DND-41 (cell line): ENCODE measurements around the gene RUFY3.
A peak's percentile ranks its signal among the peaks of the same experiment; 100 is the strongest.

Source experiments
- ATAC-seq: fragments of 200-7000 bp; cut with Tn5 transposase; 3 replicates; pipeline ENCODE4 v1.9.1; 2021; ENCODE audit warnings: low read depth; ENCODE audit not compliant: insufficient read depth
- DNase-seq: peaks from one replicate; pipeline ENCODE4 v3.0.0-alpha.2; 2020
- H2AFZ ChIP-seq: 2 replicates; pipeline ENCODE4 v1.6.0; 2012; ENCODE audit warnings: low read depth, low read length
- H3K27ac ChIP-seq: 2 replicates; pipeline ENCODE4 v1.5.1; 2012; ENCODE audit warnings: low read length, inconsistent platforms
- H3K27me3 ChIP-seq: fragments of 200-600 bp; sonication (generic); 2 replicates; pipeline ENCODE4 v1.6.0; 2012; ENCODE audit warnings: low read length, mild to moderate bottlenecking, inconsistent platforms; ENCODE audit not compliant: insufficient read depth, poor library complexity
- H3K36me3 ChIP-seq: 2 replicates; pipeline ENCODE4 v1.5.1; 2012; ENCODE audit warnings: low read length, inconsistent platforms; ENCODE audit not compliant: insufficient read depth
- H3K4me1 ChIP-seq: 2 replicates; pipeline ENCODE4 v1.5.1; 2012; ENCODE audit warnings: mild to moderate bottlenecking, low read length; ENCODE audit not compliant: insufficient read depth
- H3K4me2 ChIP-seq: 2 replicates; pipeline ENCODE4 v1.6.0; 2012; ENCODE audit warnings: mild to moderate bottlenecking, moderate library complexity, low read length, inconsistent platforms; ENCODE audit not compliant: insufficient read depth
- H3K4me3 ChIP-seq, 2 experiments: fragments of 200-600 bp in 1 of 2; shearing (Covaris generic) in 1 of 2; 2 replicates each; pipeline ENCODE4 v1.5.1; 2012 to 2016; ENCODE audit warnings: inconsistent platforms in 2 of 2, low read length in 2 of 2, mild to moderate bottlenecking in 2 of 2, low read depth in 1 of 2, moderate library complexity in 1 of 2
- H3K79me2 ChIP-seq: 2 replicates; pipeline ENCODE4 v1.6.0; 2012; ENCODE audit warnings: low read length, inconsistent platforms; ENCODE audit not compliant: insufficient read depth
- H3K9ac ChIP-seq: 2 replicates; pipeline ENCODE4 v1.6.0; 2012; ENCODE audit warnings: low read depth, mild to moderate bottlenecking, inconsistent platforms, low read length, moderate library complexity
- H3K9me3 ChIP-seq: 2 replicates; pipeline ENCODE4 v1.5.1; 2012; ENCODE audit warnings: low read length, moderate library complexity, mild to moderate bottlenecking, inconsistent platforms; ENCODE audit not compliant: insufficient read depth, severe bottlenecking
- H4K20me1 ChIP-seq: 2 replicates; pipeline ENCODE4 v1.6.0; 2012; ENCODE audit warnings: low read length; ENCODE audit not compliant: insufficient read depth
- CTCF ChIP-seq: IDR thresholded peaks from 2 replicates; pipeline ENCODE4 v1.5.1; 2012; ENCODE audit warnings: borderline replicate concordance, low read length, moderate library complexity, mild to moderate bottlenecking; ENCODE audit not compliant: poor library complexity, severe bottlenecking; ENCODE audit errors: extremely low read depth
- EZH2 ChIP-seq: IDR thresholded peaks from 3 replicates; pipeline ENCODE4 v1.6.1; 2012; ENCODE audit warnings: borderline replicate concordance, low read depth, mild to moderate bottlenecking, moderate library complexity, low read length, inconsistent platforms; ENCODE audit not compliant: severe bottlenecking

Gene RUFY3

GRCh38 chr4:70829492-70829891 lies 107.7 kb downstream of the RUFY3 start:
- TF ChIP-seq CTCF (no peak), EZH2 (no peak)
- peaks cover 44% of the 10 kb centered on the region; the same call in 1 of the 2 replicates for H4K20me1 ChIP-seq

GRCh38 chr4:70830054-70830453 lies 108.3 kb downstream of the RUFY3 start:
- ATAC-seq (no peak), DNase-seq (no peak)
- Histone ChIP-seq H2AFZ (no peak overlapping the region), H4K20me1 (peaks cover 48% of the 10 kb centered on the region), H3K27me3 (no peaks in the 10 kb centered on the region), H3K4me3 (no peak overlapping the region), H3K4me1 (peaks cover 7% of the 10 kb centered on the region), H3K4me2 (no peak overlapping the region), H3K9me3 (no peaks in the 10 kb centered on the region), H3K79me2 (peaks cover 89% of the 10 kb centered on the region), H3K27ac (no peak overlapping the region), H3K36me3 (peaks cover 96% of the 10 kb centered on the region), H3K9ac (no peak overlapping the region)
- no peak for TF ChIP-seq CTCF

More at GRCh38 chr4:70829492-70829891, 107.7 kb downstream of the RUFY3 start:
- H3K27ac ChIP-seq: no peak overlapping the region
- ATAC-seq (no peak), DNase-seq (no peak)
- H3K27me3 ChIP-seq: no peaks in the 10 kb centered on the region
- peaks cover 84% of the 10 kb centered on the region for H3K79me2 ChIP-seq
- H3K4me2 ChIP-seq: no peak overlapping the region
- H3K9ac ChIP-seq: no peak overlapping the region
- no peaks in the 10 kb centered on the region for H3K9me3 ChIP-seq
- H3K36me3 ChIP-seq: peaks cover 96% of the 10 kb centered on the region
- H2AFZ ChIP-seq: no peak overlapping the region
- no peak overlapping the region for H3K4me3 ChIP-seq
- peaks cover 3% of the 10 kb centered on the region; the same call in 1 of the 2 replicates for H3K4me1 ChIP-seq

GRCh38 chr4:70831293-70831692 lies 109.5 kb downstream of the RUFY3 start:
- H3K4me1 ChIP-seq: peaks cover 15% of the 10 kb centered on the region
- H3K4me3 ChIP-seq: no peak overlapping the region
- peaks cover 94% of the 10 kb centered on the region for H3K36me3 ChIP-seq
- no peak overlapping the region for H2AFZ ChIP-seq
- DNase-seq (no peak), ATAC-seq (no peak)
- H3K79me2 ChIP-seq: peaks cover 92% of the 10 kb centered on the region
- 0 out of 2 replicates have a peak overlapping the region, but pooled peaks have one; percentile 38 for H3K27ac ChIP-seq
- peaks cover 52% of the 10 kb centered on the region for H4K20me1 ChIP-seq
- no peaks in the 10 kb centered on the region for H3K27me3 ChIP-seq
- TF ChIP-seq EZH2 (no peak), CTCF (no peak)
- no peak overlapping the region for H3K9ac ChIP-seq
- H3K4me2 ChIP-seq: no peak overlapping the region
- H3K9me3 ChIP-seq: no peaks in the 10 kb centered on the region

GRCh38 chr4:70833675-70834074 lies 111.9 kb downstream of the RUFY3 start:
- no peaks in the 10 kb centered on the region for H3K27me3 ChIP-seq
- peaks cover 88% of the 10 kb centered on the region for H3K36me3 ChIP-seq
- ATAC-seq (no peak), DNase-seq (no peak)
- no peak overlapping the region for H3K4me3 ChIP-seq
- H3K27ac ChIP-seq: no peak overlapping the region
- H2AFZ ChIP-seq: no peak overlapping the region
- TF ChIP-seq EZH2 (no peak), CTCF (no peak)
- peaks cover 95% of the 10 kb centered on the region for H3K79me2 ChIP-seq
- no peaks in the 10 kb centered on the region for H3K9me3 ChIP-seq
- no peak overlapping the region for H3K9ac ChIP-seq
- no peak overlapping the region for H3K4me2 ChIP-seq
- peaks cover 29% of the 10 kb centered on the region for H3K4me1 ChIP-seq
- peaks cover 67% of the 10 kb centered on the region for H4K20me1 ChIP-seq
